Measurements from ENCODE around the gene ZNF577. TPM values are rescaled to one million over a fixed set of nuclear protein-coding genes. Genes with fewer than 3 reads are reported as not detected.

Gene ZNF577
- total and polyA plus RNA-seq, 2 of the 13 experiments (the other 11 are each of a cell fraction or from before 2014, with no cell fraction given), result 5.7 to 7.6 TPM

DNA sequence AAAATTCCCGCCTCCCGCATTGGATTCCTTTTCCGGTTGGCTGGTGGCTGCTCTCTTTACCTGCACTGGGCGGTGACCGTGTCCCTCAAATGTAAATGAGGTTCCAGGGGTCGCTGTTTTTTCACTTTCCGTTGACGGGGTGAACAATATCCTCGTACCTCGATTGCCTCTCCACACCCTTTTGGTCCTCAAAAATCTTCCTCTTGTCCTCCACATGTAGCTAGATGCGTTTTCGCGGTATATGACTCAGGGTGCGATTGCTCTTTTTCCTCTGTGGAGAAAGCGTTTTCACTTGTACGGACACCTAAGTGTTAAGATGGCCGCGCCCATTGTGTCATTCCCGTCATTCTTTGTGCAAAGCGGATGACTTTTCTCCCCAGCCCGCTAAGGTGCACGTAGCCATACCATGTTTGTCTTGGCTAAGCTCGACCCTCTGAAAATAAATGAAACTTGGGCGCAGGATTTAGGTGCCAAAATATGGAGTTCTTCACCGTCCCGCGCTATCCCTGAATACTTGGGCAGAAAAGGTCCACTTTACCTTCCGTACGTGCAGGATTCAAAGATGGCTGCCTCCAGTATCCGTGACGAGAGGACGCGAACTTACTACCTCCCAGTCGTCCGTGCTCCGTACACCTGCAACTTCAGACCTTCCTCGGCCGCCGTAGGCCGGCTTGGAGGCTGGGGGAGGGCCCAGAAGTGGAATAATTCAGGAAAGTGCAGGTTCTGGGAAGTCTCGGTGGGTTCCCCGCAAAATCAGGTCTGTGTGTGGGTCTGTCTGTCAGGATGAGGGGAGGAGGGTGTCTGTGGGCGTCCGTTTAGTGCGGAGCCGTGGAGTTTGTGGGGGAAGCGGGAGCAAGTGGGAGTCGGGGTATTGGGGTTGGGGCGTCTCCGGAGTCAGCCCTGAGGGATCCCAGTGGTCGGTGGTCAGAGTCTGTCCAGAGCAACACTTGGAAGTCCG, 39.3 kb upstream of the ZNF577 start, which contains the start of gene ZNF613:
Gene ZNF613, plus strand, starts transcription at position 689 of the 958 bp plus-strand sequence. CDS start 8,749 bp downstream, outside the sequence.
- peak within 1 kb of the TSS; percentile 66 for H3K4me2 ChIP-seq (ENCODE audit: low read depth, low read length)
- BruUV-seq (replicated peaks), result TSS peak; percentile 74
- H3K27ac ChIP-seq (ENCODE audit: extremely low read length, insufficient read depth, low read length), result peak within 1 kb of the TSS; percentile 87
- peak within 1 kb of the TSS; percentile 84 for H3K9ac ChIP-seq (ENCODE audit: insufficient read depth, low read depth, low read length)
- H4K20me1 ChIP-seq (ENCODE audit: insufficient read depth, low read length), result no peaks in the 10 kb centered on the region
- peak; percentile 89 for DNase-seq (ENCODE audit: low spot score)
- peaks cover 13% of the 10 kb centered on the region for H3K79me2 ChIP-seq (ENCODE audit: insufficient read depth, low read length)
- peak; percentile 85 for FAIRE-seq
- in situ Hi-C loops (cut with HindIII; ENCODE audit: extremely low pct_ligation_motif_present, low pct_unique_long_range_greater_than_20kb) (no loop called here), intact Hi-C loops (cut with micrococcal nuclease; ENCODE audit: unreplicated experiment) (loop anchor here (2.0 to 10.0 kb wide), 2 partner anchors 22 to 78 kb away; partner anchors contain the start of genes ZNF615 and ZNF649)
- ChIA-PET POLR2A (no interaction called here), CTCF (ENCODE audit: low intra/inter-chr PET ratio, low total read pairs) (no interaction called here)
- peaks cover 32% of the 10 kb centered on the region for H3K4me1 ChIP-seq (ENCODE audit: insufficient read depth, low read length)
- peak; percentile 93 for ATAC-seq
- peak within 1 kb of the TSS; percentile 99 for H2AFZ ChIP-seq (ENCODE audit: low read length)
- peak within 1 kb of the TSS; percentile 88 to 98 (median 96) for H3K4me3 ChIP-seq (replicated peaks in 1 of 3; ENCODE audit: insufficient read depth in 1 of 3, low read depth in 2 of 3, low read length in 3 of 3)
- H3K9me3 ChIP-seq (ENCODE audit: low read length), result peaks cover 27% of the 10 kb centered on the region
- H3K36me3 ChIP-seq (replicated peaks in 1 of 2; ENCODE audit: control insufficient read depth in 1 of 2, insufficient read depth in 2 of 2, low read length in 2 of 2), result peaks cover 5 to 14% of the 10 kb centered on the region in 2 experiments; a peak in 3 of 5 replicates
- no peaks in the 10 kb centered on the region; a peak in 1 of 5 replicates for H3K27me3 ChIP-seq (ENCODE audit: control insufficient read depth in 1 of 2, insufficient read depth in 2 of 2, low read length in 2 of 2)
- 2% methylated on average over 43 of the region's 52 CpGs for WGBS (ENCODE audit: low lambda C conversion rate)
- TF ChIP-seq GATAD2A (CRISPR knock-in tag; IDR thresholded peaks at IDR 0.05) (0 out of 2 replicates have a peak, but pooled peaks have one; percentile 11), ZNF235 (CRISPR knock-in tag; IDR thresholded peaks at IDR 0.05; ENCODE audit: borderline replicate concordance) (no peak), ZBTB4 (CRISPR knock-in tag; IDR thresholded peaks at IDR 0.05; ENCODE audit: borderline replicate concordance) (no peak), ZNF879 (CRISPR knock-in tag; IDR thresholded peaks at IDR 0.05) (no peak), TGIF2 (CRISPR knock-in tag; IDR thresholded peaks at IDR 0.05) (no peak), TARDBP (CRISPR knock-in tag; IDR thresholded peaks at IDR 0.05) (peak; percentile 7; the same call in 1 of the 2 replicates), ZNF7 (CRISPR knock-in tag; IDR thresholded peaks at IDR 0.05) (no peak), KMT2B (CRISPR knock-in tag; IDR thresholded peaks at IDR 0.05) (peak; percentile 88), AFF4 (CRISPR knock-in tag; IDR thresholded peaks at IDR 0.05) (no peak)
- TF ChIP-seq, protein P1, sequence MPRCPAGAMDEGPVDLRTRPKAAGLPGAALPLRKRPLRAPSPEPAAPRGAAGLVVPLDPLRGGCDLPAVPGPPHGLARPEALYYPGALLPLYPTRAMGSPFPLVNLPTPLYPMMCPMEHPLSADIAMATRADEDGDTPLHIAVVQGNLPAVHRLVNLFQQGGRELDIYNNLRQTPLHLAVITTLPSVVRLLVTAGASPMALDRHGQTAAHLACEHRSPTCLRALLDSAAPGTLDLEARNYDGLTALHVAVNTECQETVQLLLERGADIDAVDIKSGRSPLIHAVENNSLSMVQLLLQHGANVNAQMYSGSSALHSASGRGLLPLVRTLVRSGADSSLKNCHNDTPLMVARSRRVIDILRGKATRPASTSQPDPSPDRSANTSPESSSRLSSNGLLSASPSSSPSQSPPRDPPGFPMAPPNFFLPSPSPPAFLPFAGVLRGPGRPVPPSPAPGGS (CRISPR knock-in tag; IDR thresholded peaks at IDR 0.05), result peak; percentile 16; the same call in 1 of the 2 replicates
